GM23338 (cell line): ENCODE results near the gene KIAA1586.

Source experiments
- POLR2AphosphoS5 ChIP-seq: IDR thresholded peaks from 2 replicates; pipeline ENCODE4 v1.6.1; 2016; ENCODE audit warnings: antibody characterized with exemption, low read depth
- TF ChIP-seq, protein P1 (sequence below), 2 experiments: fragments of 200-600 bp in 1 of 2; sonication (generic) in 1 of 2; conservative IDR thresholded peaks; 2 replicates each; pipeline versions ENCODE4 v1.5.1 to v1.6.1; 2016 to 2017; ENCODE audit warnings: antibody characterized with exemption in 2 of 2, low read depth in 2 of 2, mild to moderate bottlenecking in 2 of 2, moderate library complexity in 1 of 2

GRCh38 chr6:57086843-57087242 lies 40.4 kb downstream of the KIAA1586 start:
- TF ChIP-seq, protein P1, sequence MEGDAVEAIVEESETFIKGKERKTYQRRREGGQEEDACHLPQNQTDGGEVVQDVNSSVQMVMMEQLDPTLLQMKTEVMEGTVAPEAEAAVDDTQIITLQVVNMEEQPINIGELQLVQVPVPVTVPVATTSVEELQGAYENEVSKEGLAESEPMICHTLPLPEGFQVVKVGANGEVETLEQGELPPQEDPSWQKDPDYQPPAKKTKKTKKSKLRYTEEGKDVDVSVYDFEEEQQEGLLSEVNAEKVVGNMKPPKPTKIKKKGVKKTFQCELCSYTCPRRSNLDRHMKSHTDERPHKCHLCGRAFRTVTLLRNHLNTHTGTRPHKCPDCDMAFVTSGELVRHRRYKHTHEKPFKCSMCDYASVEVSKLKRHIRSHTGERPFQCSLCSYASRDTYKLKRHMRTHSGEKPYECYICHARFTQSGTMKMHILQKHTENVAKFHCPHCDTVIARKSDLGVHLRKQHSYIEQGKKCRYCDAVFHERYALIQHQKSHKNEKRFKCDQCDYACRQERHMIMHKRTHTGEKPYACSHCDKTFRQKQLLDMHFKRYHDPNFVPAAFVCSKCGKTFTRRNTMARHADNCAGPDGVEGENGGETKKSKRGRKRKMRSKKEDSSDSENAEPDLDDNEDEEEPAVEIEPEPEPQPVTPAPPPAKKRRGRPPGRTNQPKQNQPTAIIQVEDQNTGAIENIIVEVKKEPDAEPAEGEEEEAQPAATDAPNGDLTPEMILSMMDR (conservative IDR thresholded peaks at IDR 0.05; ENCODE audit: low read depth in 2 of 2) = no peak
- TF ChIP-seq POLR2AphosphoS5 = no peak
